NOMO-1 treated with DMSO at 0.1 percent for 48 hours (cell line): ENCODE measurements around the gene GOPC.
"Not testable (repeated sequence)": the region's sequence is repeated elsewhere in the genome, so short reads cannot be mapped to it uniquely, and the experiment has no call there.

Source experiments
- DNase-seq: peaks from one replicate; lab custom pipeline; 2025; ENCODE audit not compliant: unreplicated experiment; lab: John Stamatoyannopoulos, UW

Gene GOPC

GRCh38 chr6:117518870-117519269 lies 83.4 kb downstream of the GOPC start:
- DNase-seq = no peak

- not testable (repeated sequence) for DNase-seq
Observed at GRCh38 chr6:117517995-117518394, 84.3 kb downstream of the GOPC start.

GRCh38 chr6:117515326-117515725 lies 87.0 kb downstream of the GOPC start:
- DNase-seq = no peak

- no peak for DNase-seq
Observed at GRCh38 chr6:117514655-117515054, 87.7 kb downstream of the GOPC start.

GRCh38 chr6:117513778-117514365 lies 88.4 kb downstream of the GOPC start:
- no peak for DNase-seq

- DNase-seq = no peak
Observed at GRCh38 chr6:117512987-117513573, 89.2 kb downstream of the GOPC start.

GRCh38 chr6:117512056-117512828 lies 90.1 kb downstream of the GOPC start:
- DNase-seq = no peak
